Cardiac fibroblast (primary cell): ENCODE results near the gene TMCC1.
A peak's percentile ranks its signal among the peaks of the same experiment; 100 is the strongest.
"Not testable (repeated sequence)": the region's sequence is repeated elsewhere in the genome, so short reads cannot be mapped to it uniquely, and the experiment has no call there.

Experiments
- DNase-seq, 2 donors: peaks; one replicate each; pipeline versions ENCODE4 v3.0.0 to v3.0.0-alpha.2; 2010; ENCODE audit warnings: low read depth in 2 of 2
- H3K4me3 ChIP-seq, 2 donors: replicated peaks in 1 of 2; 1 replicate in 1 of 2; 2 replicates in 1 of 2; pipeline ENCODE4 v1.5.1; 2011; ENCODE audit warnings: low read depth in 2 of 2, low read length in 2 of 2, mild to moderate bottlenecking in 2 of 2, moderate library complexity in 1 of 2
- TF ChIP-seq, protein P1 (sequence below): IDR thresholded peaks from one replicate; pipeline ENCODE4 v1.5.1; 2011; ENCODE audit warnings: low read depth, mild to moderate bottlenecking, low read length, inconsistent platforms

The TMCC1 gene

DNA sequence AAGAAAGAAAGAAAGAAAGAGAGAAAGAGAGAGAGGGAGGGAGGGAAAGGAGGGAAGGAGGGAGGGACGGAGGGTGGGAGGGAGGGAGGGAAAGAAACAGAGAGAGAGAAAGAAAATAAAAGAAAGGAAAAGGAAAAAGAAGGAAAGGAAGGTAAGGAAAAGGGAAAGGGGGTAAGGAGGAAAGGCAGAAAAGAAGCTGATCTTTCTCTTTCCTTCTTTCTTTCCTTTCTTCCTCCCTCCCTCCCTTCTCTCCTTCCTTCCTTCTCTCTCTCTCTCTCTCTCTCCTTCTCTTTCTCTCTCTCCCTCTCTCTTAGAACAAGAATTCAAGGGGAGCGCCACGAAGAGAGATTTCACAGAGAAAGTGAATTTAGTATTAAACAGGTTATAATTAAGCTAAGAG is 25.8 kb upstream of the TMCC1 start:
- TF ChIP-seq, protein P1, sequence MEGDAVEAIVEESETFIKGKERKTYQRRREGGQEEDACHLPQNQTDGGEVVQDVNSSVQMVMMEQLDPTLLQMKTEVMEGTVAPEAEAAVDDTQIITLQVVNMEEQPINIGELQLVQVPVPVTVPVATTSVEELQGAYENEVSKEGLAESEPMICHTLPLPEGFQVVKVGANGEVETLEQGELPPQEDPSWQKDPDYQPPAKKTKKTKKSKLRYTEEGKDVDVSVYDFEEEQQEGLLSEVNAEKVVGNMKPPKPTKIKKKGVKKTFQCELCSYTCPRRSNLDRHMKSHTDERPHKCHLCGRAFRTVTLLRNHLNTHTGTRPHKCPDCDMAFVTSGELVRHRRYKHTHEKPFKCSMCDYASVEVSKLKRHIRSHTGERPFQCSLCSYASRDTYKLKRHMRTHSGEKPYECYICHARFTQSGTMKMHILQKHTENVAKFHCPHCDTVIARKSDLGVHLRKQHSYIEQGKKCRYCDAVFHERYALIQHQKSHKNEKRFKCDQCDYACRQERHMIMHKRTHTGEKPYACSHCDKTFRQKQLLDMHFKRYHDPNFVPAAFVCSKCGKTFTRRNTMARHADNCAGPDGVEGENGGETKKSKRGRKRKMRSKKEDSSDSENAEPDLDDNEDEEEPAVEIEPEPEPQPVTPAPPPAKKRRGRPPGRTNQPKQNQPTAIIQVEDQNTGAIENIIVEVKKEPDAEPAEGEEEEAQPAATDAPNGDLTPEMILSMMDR, result no peak
- DNase-seq, result no peak
- H3K4me3 ChIP-seq, result no peak overlapping the region

DNA sequence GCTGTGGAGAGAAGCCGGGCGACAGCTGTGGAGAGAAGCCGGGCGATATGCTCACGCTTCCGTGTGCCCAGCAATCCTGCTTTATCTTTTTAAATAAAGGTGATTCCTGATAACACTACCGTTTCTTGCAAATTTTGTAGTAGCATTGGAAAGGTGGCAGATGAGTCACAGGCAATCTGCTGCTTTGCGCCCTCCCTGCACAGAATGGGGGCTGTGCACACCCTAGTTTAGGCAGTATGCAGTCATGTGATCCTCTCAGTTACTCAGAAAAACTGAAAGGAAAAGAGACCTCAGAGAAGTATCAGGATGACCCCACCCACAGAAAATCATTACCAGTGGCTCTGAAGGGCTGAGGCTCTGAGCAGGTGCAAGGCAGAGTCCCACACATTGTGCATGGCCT is 24.9 kb upstream of the TMCC1 start:
- TF ChIP-seq, protein P1, result no peak
- DNase-seq, result no peak

DNA sequence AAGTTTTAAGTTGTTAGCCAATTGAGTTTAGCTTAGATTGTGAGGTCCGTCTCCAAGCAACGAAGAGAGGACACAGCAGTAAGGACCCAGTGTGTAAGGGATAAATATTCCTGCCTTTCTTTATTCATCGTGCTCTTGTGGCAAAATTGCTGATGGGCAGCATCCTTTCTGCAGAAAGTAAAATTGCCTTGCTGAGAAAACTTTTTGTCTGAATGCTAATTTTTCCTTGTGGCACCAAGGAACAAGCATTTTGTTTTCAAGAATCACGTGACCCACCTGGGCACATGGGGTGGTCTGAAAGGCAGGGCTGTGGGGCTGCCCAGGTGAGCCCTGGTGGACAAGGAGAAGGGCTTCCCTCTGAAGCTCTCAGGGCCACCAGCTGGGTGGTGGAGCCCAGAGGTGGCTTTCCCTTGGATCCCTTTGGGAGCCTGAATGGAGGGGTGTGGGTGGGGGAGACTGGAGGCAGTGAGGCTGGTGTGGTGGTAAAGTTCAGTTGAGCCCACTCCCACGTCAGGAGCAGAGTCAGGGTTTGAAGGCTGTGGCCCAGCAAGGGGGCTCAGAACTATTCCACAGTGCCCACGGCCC is 24.0 kb upstream of the TMCC1 start:
- H3K4me3 ChIP-seq, result no peak overlapping the region
- DNase-seq, result no peak
- TF ChIP-seq, protein P1, result no peak

More for the DNA sequence above, 24.9 kb upstream of the TMCC1 start:
- H3K4me3 ChIP-seq, result no peak overlapping the region

DNA sequence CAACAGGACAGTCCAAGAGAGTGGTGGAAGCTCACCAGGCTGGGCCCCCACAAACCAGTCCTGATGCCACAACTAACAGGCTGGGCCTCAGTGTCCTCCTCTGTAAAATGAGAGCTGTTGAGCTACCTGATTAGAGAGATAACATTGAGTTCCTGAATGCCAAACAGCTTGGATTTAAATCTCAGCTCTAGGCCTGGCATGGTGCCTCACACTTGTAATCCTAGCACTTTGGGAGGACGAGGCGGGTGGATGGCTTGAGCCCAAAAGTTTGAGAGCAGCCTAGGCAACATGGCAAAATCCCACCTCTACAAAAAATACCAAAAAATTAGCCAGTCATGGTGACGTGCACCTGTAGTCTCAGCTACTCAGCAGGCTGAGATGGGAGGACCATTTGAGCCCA is 20.1 kb upstream of the TMCC1 start:
- DNase-seq, result no peak
- TF ChIP-seq, protein P1, result no peak
- no peak overlapping the region for H3K4me3 ChIP-seq

DNA sequence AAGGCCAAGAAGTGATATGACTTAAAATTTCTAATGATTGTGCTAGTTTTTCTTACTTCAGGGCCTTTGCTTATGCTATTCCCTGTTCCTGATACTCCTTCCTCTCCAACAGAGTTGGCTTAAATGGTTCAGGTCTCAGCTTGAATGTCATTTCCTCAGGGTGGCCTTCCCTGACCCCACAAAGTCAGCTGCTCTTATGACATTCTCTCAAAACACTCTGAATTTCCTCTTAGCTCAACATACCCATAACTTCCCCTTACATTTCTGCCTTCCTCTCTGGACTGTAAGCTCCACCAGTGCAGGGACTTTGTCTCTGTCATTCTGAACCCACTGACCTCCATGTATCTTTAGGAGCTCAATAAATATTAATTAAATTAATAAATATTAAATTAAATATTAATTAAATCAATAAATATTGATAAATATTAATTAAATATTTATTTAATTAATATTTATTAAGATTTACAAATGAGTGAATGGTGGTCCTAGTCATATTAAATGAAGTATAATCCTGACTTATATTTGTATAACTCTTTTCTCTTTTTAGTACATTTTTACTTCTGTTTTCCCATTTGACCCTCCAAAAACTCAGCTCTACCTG is 17.9 kb upstream of the TMCC1 start:
- peak in 1 of 2 donors; percentile 11 for DNase-seq
- TF ChIP-seq, protein P1, result no peak

DNA sequence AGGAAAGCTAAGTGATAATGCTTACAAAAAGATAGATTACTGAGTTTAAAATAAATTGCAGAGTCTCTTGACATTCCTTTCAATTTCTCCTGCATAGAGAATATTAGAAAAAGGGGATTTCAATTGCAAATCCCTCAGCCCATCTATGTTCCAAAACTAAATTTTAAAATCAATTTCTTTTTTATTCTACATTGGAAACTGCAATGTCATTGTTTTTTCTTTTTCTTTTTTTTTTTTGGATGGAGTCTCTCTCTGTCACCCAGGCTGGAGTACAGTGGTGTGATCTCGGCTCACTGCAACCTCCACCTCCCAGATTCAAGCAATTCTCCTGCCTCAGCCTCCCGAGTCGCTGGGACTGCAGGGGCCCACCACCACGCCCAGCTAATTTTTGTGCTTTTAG is 15.7 kb upstream of the TMCC1 start:
- not testable (repeated sequence) for H3K4me3 ChIP-seq, DNase-seq

More for the DNA sequence above, 17.9 kb upstream of the TMCC1 start:
- H3K4me3 ChIP-seq, result no peak overlapping the region

DNA sequence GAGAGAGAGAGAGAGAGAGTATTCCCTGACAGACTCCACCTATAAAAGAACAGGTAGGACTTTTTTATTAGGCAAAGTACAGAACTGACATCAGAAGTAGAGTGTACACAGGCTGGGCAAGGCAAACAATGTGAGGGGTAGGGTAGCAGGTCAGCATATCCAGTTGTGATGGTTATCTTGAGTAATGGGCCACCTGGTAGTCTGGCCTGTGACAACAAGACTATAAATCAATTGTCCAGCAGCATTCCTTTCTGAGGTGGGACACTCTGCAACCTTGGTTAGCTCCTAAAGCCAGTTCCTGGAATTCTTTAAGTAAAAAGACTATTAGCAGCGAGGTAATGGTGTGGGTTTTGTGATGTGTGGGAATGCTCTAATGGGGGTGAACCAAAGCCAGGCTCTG is 14.9 kb upstream of the TMCC1 start:
- no peak overlapping the region for H3K4me3 ChIP-seq
- DNase-seq, result no peak
- TF ChIP-seq, protein P1, result no peak

DNA sequence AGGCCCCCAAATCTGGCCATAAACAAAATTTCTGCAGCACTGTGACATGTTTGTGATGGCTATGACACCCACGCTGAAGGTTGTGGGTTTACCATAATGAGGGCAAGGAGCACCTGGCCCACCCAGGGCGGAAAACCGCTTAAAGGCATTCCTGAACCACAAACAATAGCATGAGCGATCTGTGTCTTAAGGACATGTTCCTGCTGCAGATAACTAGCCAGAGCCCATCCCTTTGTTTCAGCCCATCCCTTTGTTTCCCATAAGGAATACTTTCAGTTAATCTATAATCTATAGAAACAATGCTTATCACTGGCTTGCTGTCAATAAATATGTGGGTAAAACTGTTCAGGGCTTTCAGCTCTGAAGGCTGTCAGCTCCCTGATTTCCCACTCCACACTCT is 7.8 kb upstream of the TMCC1 start:
- DNase-seq, H3K4me3 ChIP-seq: not testable (repeated sequence)
